K562 (cell line): ENCODE results near the gene ST6GALNAC3.

Experiments
- CHD4 ChIP-seq: fragments of 200-600 bp; sonication (generic); IDR thresholded peaks from 3 replicates; pipeline ENCODE4 v1.6.1; 2012; ENCODE audit warnings: low read depth, mild to moderate bottlenecking, mixed read lengths, low read length, inconsistent platforms; ENCODE audit not compliant: insufficient read depth, insufficient replicate concordance, poor library complexity, severe bottlenecking
- CTCF ChIP-seq, 3 experiments: IDR thresholded peaks in 2 of 3; conservative IDR thresholded peaks in 1 of 3; 2 replicates each; pipeline ENCODE4 v1.5.1; 2011 to 2012; ENCODE audit warnings: low read length in 3 of 3, mild to moderate bottlenecking in 3 of 3, control low read depth in 2 of 3, improper control_type of control experiment in 1 of 3, inconsistent platforms in 1 of 3, low read depth in 1 of 3, mixed read lengths in 1 of 3, moderate library complexity in 1 of 3; ENCODE audit not compliant: insufficient read depth in 2 of 3
- ELF1 ChIP-seq: fragments of 200-800 bp; sonication (Bioruptor generic); IDR thresholded peaks from 2 replicates; pipeline ENCODE4 v1.6.1; 2016; ENCODE audit warnings: missing genetic modification characterization, missing compliant biosample characterization
- EZH2 ChIP-seq: IDR thresholded peaks from 2 replicates; pipeline ENCODE4 v1.6.1; 2012; ENCODE audit warnings: low read depth, mild to moderate bottlenecking, inconsistent platforms, low read length, borderline replicate concordance
- FOS ChIP-seq: IDR thresholded peaks from 3 replicates; pipeline ENCODE4 v1.6.1; 2011; ENCODE audit not compliant: insufficient read length; ENCODE audit errors: extremely low read depth
- KLF16 ChIP-seq: IDR thresholded peaks from 2 replicates; pipeline ENCODE4 v1.6.1; 2016; ENCODE audit warnings: antibody characterized with exemption
- MAZ ChIP-seq, 2 experiments: fragments of 450-650 bp in 1 of 2; sonication (generic) in 1 of 2; formaldehyde crosslinking; IDR thresholded peaks in 1 of 2; conservative IDR thresholded peaks in 1 of 2; 2 replicates each; pipeline versions ENCODE4 v1.4.0 to v1.5.0; 2020; ENCODE audit warnings: mild to moderate bottlenecking in 1 of 2, missing genetic modification reagents in 1 of 2
- SUPT5H ChIP-seq: fragments of 450-650 bp; IDR thresholded peaks from 2 replicates; pipeline ENCODE4 v1.6.1; 2016
- ZNF124 ChIP-seq: sonication (generic); formaldehyde crosslinking; IDR thresholded peaks from 2 replicates; pipeline ENCODE4 v1.8.1; 2022; ENCODE audit warnings: missing genetic modification reagents
- TF ChIP-seq, protein P1 (sequence below): sonication (generic); formaldehyde crosslinking; IDR thresholded peaks from 2 replicates; pipeline ENCODE4 v1.9.0; 2022; ENCODE audit warnings: mild to moderate bottlenecking, missing genetic modification reagents

GRCh38 chr1:76106251-76106650 lies 31.7 kb downstream of the ST6GALNAC3 start:
- TF ChIP-seq CTCF (IDR thresholded peaks at IDR 0.05 in 2 of 3, conservative IDR thresholded peaks at IDR 0.05 in 1 of 3; ENCODE audit: insufficient read depth in 2 of 3, low read depth in 1 of 3, low read length in 3 of 3) (no peak), EZH2 (no peak), MAZ (CRISPR knock-in tag; conservative IDR thresholded peaks at IDR 0.05 in 1 of 2, IDR thresholded peaks at IDR 0.05 in 1 of 2) (no peak), ZNF124 (CRISPR knock-in tag) (no peak), KLF16 (no peak), ELF1 (tag) (no peak), FOS (no peak), CHD4 (no peak), SUPT5H (no peak)
- TF ChIP-seq, protein P1, sequence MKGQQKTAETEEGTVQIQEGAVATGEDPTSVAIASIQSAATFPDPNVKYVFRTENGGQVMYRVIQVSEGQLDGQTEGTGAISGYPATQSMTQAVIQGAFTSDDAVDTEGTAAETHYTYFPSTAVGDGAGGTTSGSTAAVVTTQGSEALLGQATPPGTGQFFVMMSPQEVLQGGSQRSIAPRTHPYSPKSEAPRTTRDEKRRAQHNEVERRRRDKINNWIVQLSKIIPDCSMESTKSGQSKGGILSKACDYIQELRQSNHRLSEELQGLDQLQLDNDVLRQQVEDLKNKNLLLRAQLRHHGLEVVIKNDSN (CRISPR knock-in tag), result no peak
